Measurements from ENCODE around the gene STAP2.

DNA sequence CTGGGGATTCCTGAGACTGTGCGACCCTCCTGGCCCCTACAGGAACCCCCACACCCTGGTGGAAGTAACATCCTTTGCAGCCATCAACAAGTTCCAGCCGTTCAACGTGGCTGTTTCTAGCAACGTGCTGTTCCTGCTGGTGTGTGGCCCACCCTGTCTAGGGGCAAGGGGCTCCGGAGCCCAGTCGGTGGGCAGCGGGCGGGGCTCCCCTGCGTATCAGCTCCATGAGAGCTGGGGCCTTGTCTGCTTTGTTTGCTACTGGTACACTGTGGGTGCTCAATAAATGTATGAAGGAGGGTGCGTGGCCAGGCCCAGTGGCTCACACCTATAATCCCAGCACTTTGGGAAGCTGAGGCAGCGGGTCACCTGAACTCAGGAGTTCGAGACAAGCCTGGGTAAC, 15.7 kb upstream of the STAP2 start:
- TF ChIP-seq, protein P1, sequence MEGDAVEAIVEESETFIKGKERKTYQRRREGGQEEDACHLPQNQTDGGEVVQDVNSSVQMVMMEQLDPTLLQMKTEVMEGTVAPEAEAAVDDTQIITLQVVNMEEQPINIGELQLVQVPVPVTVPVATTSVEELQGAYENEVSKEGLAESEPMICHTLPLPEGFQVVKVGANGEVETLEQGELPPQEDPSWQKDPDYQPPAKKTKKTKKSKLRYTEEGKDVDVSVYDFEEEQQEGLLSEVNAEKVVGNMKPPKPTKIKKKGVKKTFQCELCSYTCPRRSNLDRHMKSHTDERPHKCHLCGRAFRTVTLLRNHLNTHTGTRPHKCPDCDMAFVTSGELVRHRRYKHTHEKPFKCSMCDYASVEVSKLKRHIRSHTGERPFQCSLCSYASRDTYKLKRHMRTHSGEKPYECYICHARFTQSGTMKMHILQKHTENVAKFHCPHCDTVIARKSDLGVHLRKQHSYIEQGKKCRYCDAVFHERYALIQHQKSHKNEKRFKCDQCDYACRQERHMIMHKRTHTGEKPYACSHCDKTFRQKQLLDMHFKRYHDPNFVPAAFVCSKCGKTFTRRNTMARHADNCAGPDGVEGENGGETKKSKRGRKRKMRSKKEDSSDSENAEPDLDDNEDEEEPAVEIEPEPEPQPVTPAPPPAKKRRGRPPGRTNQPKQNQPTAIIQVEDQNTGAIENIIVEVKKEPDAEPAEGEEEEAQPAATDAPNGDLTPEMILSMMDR (IDR thresholded peaks at IDR 0.05), result no peak
- no peak for TF ChIP-seq POLR2AphosphoS5 (IDR thresholded peaks at IDR 0.05)

Measured in stomach (tissue), 4 donors.